HCT116 (cell line): ENCODE measurements around the gene SLC41A1. TPM values are rescaled to one million over a fixed set of nuclear protein-coding genes. Genes with fewer than 3 reads are reported as not detected.

ENCODE experiments used
- ATAC-seq: fragments of 200-7000 bp; cut with Tn5 transposase; 2 replicates; pipeline ENCODE4 v1.9.1; 2020; ENCODE audit warnings: mild to moderate bottlenecking, moderate library complexity
- BruUV-seq: library from RNA; stranded (reverse); fragments of 400-500 nt; replicated peaks from 2 replicates; lab custom pipeline; 2021; lab: Mats Ljungman, UMichigan
- CTCF ChIA-PET: fragments of 300-600 bp; sonication (Branson Sonifier 250); formaldehyde crosslinking; loops from one replicate; lab custom pipeline; 2021; ENCODE audit warnings: antibody characterized with exemption; lab: Charles Lee
- POLR2A ChIA-PET: fragments of 300-600, 350-600 bp; sonication (Branson Sonifier 250); formaldehyde crosslinking; loops from one replicate; lab custom pipeline; 2021; ENCODE audit warnings: antibody characterized with exemption; lab: Charles Lee
- RAD21 ChIA-PET, 2 experiments: fragments of 300-600 bp; sonication (Branson Sonifier 250); formaldehyde crosslinking; loops; one replicate each; lab custom pipeline; 2023; ENCODE audit warnings: low total read pairs in 2 of 2; ENCODE audit not compliant: uncharacterized antibody in 2 of 2, unreplicated experiment in 2 of 2, low non-redundant PET in 1 of 2; lab: Charles Lee
- DNase-seq: peaks from one replicate; pipeline ENCODE4 v3.0.0-alpha.2; 2010; ENCODE audit warnings: low read depth, low spot score
- H2AFZ ChIP-seq: fragments of 200-600 bp; shearing (Covaris generic), sonication (generic); 2 replicates; pipeline ENCODE4 v1.6.1; 2017; ENCODE audit warnings: low read depth, mixed run types, mixed read lengths, antibody characterized with exemption, low read length; ENCODE audit not compliant: poor library complexity, severe bottlenecking
- H3K27ac ChIP-seq: 2 replicates; pipeline ENCODE4 v1.5.1; 2012; ENCODE audit warnings: low read depth, low read length
- H3K27me3 ChIP-seq: fragments of 200-600 bp; sonication (generic); 2 replicates; pipeline ENCODE4 v1.6.1; 2016; ENCODE audit warnings: mixed run types, low read length, mixed read lengths; ENCODE audit not compliant: insufficient read depth
- H3K36me3 ChIP-seq, 2 experiments: fragments of 200-500 bp in 1 of 2; fragments of 200-600 bp in 1 of 2; sonication (Bioruptor generic) in 1 of 2; sonication (generic) in 1 of 2; 2 replicates each; pipeline versions ENCODE4 v1.5.1 to v1.6.1; 2014 to 2016; ENCODE audit warnings: low read length in 2 of 2, inconsistent platforms in 1 of 2, mixed read lengths in 1 of 2, mixed run types in 1 of 2; ENCODE audit not compliant: insufficient read depth in 2 of 2, control insufficient read depth in 1 of 2
- H3K4me1 ChIP-seq, 2 experiments: fragments of 200-600 bp in 1 of 2; sonication (generic) in 1 of 2; 2 replicates each; pipeline versions ENCODE4 v1.5.1 to v1.6.1; 2012 to 2017; ENCODE audit warnings: low read length in 2 of 2, inconsistent platforms in 1 of 2, mild to moderate bottlenecking in 1 of 2, mixed read lengths in 1 of 2, mixed run types in 1 of 2, moderate library complexity in 1 of 2; ENCODE audit not compliant: insufficient read depth in 2 of 2, control insufficient read depth in 1 of 2
- H3K4me2 ChIP-seq: fragments of 200-600 bp; sonication (generic); 2 replicates; pipeline ENCODE4 v1.6.1; 2017; ENCODE audit warnings: mixed run types, low read length, mixed read lengths
- H3K4me3 ChIP-seq, 2 experiments: fragments of 200-600 bp in 1 of 2; sonication (generic) in 1 of 2; replicated peaks in 1 of 2; 2 replicates each; pipeline ENCODE4 v1.5.1; 2011 to 2016; ENCODE audit warnings: low read length in 2 of 2, control low read depth in 1 of 2, low read depth in 1 of 2, mild to moderate bottlenecking in 1 of 2, mixed read lengths in 1 of 2, mixed run types in 1 of 2
- H3K79me2 ChIP-seq: fragments of 200-600 bp; sonication (generic); 2 replicates; pipeline ENCODE4 v1.6.1; 2017; ENCODE audit warnings: mild to moderate bottlenecking, mixed run types, low read length, moderate library complexity, mixed read lengths; ENCODE audit not compliant: insufficient read depth
- H3K9ac ChIP-seq: fragments of 200-600 bp; sonication (generic); 2 replicates; pipeline ENCODE4 v1.6.1; 2016; ENCODE audit warnings: low read length, mixed read lengths
- H3K9me2 ChIP-seq: fragments of 200-600 bp; sonication (generic), shearing (Covaris generic); 2 replicates; pipeline ENCODE4 v1.6.1; 2017; ENCODE audit warnings: mixed run types, mild to moderate bottlenecking, moderate library complexity; ENCODE audit not compliant: insufficient read depth
- H3K9me3 ChIP-seq, 2 experiments: fragments of 200-500 bp in 1 of 2; fragments of 200-600 bp in 1 of 2; sonication (Bioruptor generic) in 1 of 2; sonication (generic) in 1 of 2; 2 replicates each; pipeline ENCODE4 v1.6.1; 2014 to 2017; ENCODE audit warnings: low read length in 2 of 2, mixed read lengths in 2 of 2, inconsistent platforms in 1 of 2, low read depth in 1 of 2, mild to moderate bottlenecking in 1 of 2, mixed run types in 1 of 2, moderate library complexity in 1 of 2; ENCODE audit not compliant: control insufficient read depth in 1 of 2, insufficient read depth in 1 of 2
- H4K20me1 ChIP-seq: fragments of 200-600 bp; sonication (generic), shearing (Covaris generic); 2 replicates; pipeline ENCODE4 v1.6.1; 2017; ENCODE audit warnings: mixed run types, mild to moderate bottlenecking, moderate library complexity; ENCODE audit not compliant: insufficient read depth
- CBX3 ChIP-seq: IDR thresholded peaks from 2 replicates; pipeline ENCODE4 v1.6.1; 2012; ENCODE audit warnings: low read depth
- EZH2 ChIP-seq: fragments of 200-600 bp; sonication (generic); IDR thresholded peaks from 2 replicates; pipeline ENCODE4 v1.6.1; 2017; ENCODE audit warnings: antibody characterized with exemption, mixed run types
- POLR2A ChIP-seq: IDR thresholded peaks from 2 replicates; pipeline ENCODE4 v1.7.0; 2011; ENCODE audit warnings: borderline replicate concordance; ENCODE audit not compliant: insufficient read depth, insufficient read length; ENCODE audit errors: extremely low read depth
- RAD21 ChIP-seq: IDR thresholded peaks from 2 replicates; pipeline ENCODE4 v1.6.1; 2012; ENCODE audit warnings: low read depth, mild to moderate bottlenecking
- REST ChIP-seq: IDR thresholded peaks from 2 replicates; pipeline ENCODE4 v1.6.1; 2012; ENCODE audit warnings: low read depth
- SIN3A ChIP-seq: IDR thresholded peaks from 2 replicates; pipeline ENCODE4 v1.6.1; 2012; ENCODE audit warnings: low read depth
- YY1 ChIP-seq: IDR thresholded peaks from 2 replicates; pipeline ENCODE4 v1.6.1; 2011; ENCODE audit warnings: low read length, low read depth, moderate library complexity, mild to moderate bottlenecking; ENCODE audit not compliant: insufficient replicate concordance; ENCODE audit errors: extremely low read depth
- ZBTB33 ChIP-seq: IDR thresholded peaks from 2 replicates; pipeline ENCODE4 v1.6.1; 2011; ENCODE audit warnings: mild to moderate bottlenecking, low read length, moderate library complexity; ENCODE audit not compliant: insufficient replicate concordance; ENCODE audit errors: extremely low read depth
- ZFX ChIP-seq: fragments of 450-650 bp; IDR thresholded peaks from 2 replicates; pipeline ENCODE4 v1.6.1; 2017
- ZNF274 ChIP-seq: fragments of 200-500 bp; sonication (Bioruptor generic); IDR thresholded peaks from 2 replicates; pipeline ENCODE4 v1.6.1; 2014; ENCODE audit warnings: mild to moderate bottlenecking, low read depth, low read length, inconsistent platforms
- intact Hi-C: fragments of 100-400 bp; cut with micrococcal nuclease; formaldehyde crosslinking; loops from 2 replicates; pipeline ENCODE4 v1.10.0; 2022
- total RNA-seq: library from RNA; stranded (reverse); gene quantifications from one replicate; pipeline ENCODE4 v1.2.1, GENCODE V29; 2021; ENCODE audit not compliant: unreplicated experiment
- TF ChIP-seq, protein P1 (sequence below): IDR thresholded peaks from 2 replicates; pipeline ENCODE4 v1.6.1; 2012

The SLC41A1 gene
- total RNA-seq, 1 experiment from 2014 or later, result 35.9 TPM

- intact Hi-C loops, result no loop called here
- DNase-seq, result no peak
- Histone ChIP-seq H3K9ac (no peak overlapping the region), H3K9me2 (no peaks in the 10 kb centered on the region), H2AFZ (no peak overlapping the region), H3K36me3 (peaks cover 0 to 2% of the 10 kb centered on the region in 2 experiments; a peak in 1 of 4 replicates), H3K27me3 (no peaks in the 10 kb centered on the region), H3K27ac (no peak overlapping the region), H3K4me3 (no peak overlapping the region), H3K9me3 (no peaks in the 10 kb centered on the region), H3K79me2 (no peaks in the 10 kb centered on the region), H3K4me1 (no peaks in the 10 kb centered on the region), H4K20me1 (no peaks in the 10 kb centered on the region), H3K4me2 (no peak overlapping the region)
- POLR2A ChIA-PET, result no interaction called here
- BruUV-seq, result no TSS peak
- CTCF ChIA-PET, result no interaction called here
- TF ChIP-seq EZH2 (no peak), ZFX (no peak), POLR2A (no peak), YY1 (no peak), ZNF274 (no peak), SIN3A (no peak), RAD21 (no peak), CBX3 (no peak), REST (no peak), ZBTB33 (no peak)
- TF ChIP-seq, protein P1, sequence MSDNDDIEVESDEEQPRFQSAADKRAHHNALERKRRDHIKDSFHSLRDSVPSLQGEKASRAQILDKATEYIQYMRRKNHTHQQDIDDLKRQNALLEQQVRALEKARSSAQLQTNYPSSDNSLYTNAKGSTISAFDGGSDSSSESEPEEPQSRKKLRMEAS, result no peak
- RAD21 ChIA-PET, result no interaction called here
- ATAC-seq, result no peak
Observed at GRCh38 chr1:205766038-205766437, 47.0 kb downstream of the SLC41A1 start.
